Measurements from ENCODE around the gene TRIM2. TPM values are rescaled to one million over a fixed set of nuclear protein-coding genes. Genes with fewer than 3 reads are reported as not detected.
"Not testable (repeated sequence)": the region's sequence is repeated elsewhere in the genome, so short reads cannot be mapped to it uniquely, and the experiment has no call there.

The TRIM2 gene
- total and polyA plus RNA-seq, 10 of the 15 experiments (the other 5 are each of a cell fraction or from before 2014, with no cell fraction given) = 0.06 to 0.19 (median 0.15) TPM; not detected in 3

- H3K4me1 ChIP-seq (ENCODE audit: control insufficient read depth, insufficient read depth, low read length); H2AFZ ChIP-seq (ENCODE audit: control insufficient read depth, low read depth, low read length); ATAC-seq; intact Hi-C loops (cut with micrococcal nuclease; ENCODE audit: unreplicated experiment); BruUV-seq (replicated peaks); H3K9me3 ChIP-seq (replicated peaks; ENCODE audit: control insufficient read depth, insufficient read depth, low read length); H3K36me3 ChIP-seq (ENCODE audit: control insufficient read depth in 2 of 2, insufficient read depth in 2 of 2, low read length in 1 of 2); H3K4me2 ChIP-seq (ENCODE audit: control insufficient read depth, insufficient read depth); H3K4me3 ChIP-seq; H3K9ac ChIP-seq (ENCODE audit: control insufficient read depth, insufficient read depth, low read length); FAIRE-seq; H3K79me2 ChIP-seq (ENCODE audit: control insufficient read depth, insufficient read depth, low read length); in situ Hi-C loops (cut with MboI); H3K27me3 ChIP-seq (replicated peaks in 1 of 2; ENCODE audit: control insufficient read depth in 2 of 2, insufficient read depth in 2 of 2, low read length in 1 of 2); H4K20me1 ChIP-seq (ENCODE audit: control insufficient read depth, insufficient read depth); RAD21 ChIA-PET (ENCODE audit: unreplicated experiment); H3K27ac ChIP-seq (ENCODE audit: control insufficient read depth, insufficient read depth); DNase-seq (ENCODE audit: low read depth, low spot score): not testable (repeated sequence)
- 57% methylated on average over 5 of the region's 5 CpGs for WGBS (ENCODE audit: insufficient coverage, insufficient replicate concordance, low lambda C conversion rate, missing lambda C conversion rate)
- POLR2A ChIA-PET = interaction anchor here (0.6 kb wide), 1 partner anchor 44 kb away, joined by 5 read pairs; no protein-coding TSS in a partner anchor
- CTCF ChIA-PET = interaction anchor here (0.5 to 1.4 kb wide), 2 partner anchors 12 to 135 kb away, joined by 3 read pairs; no protein-coding TSS in a partner anchor
- SMC1A ChIA-PET (ENCODE audit: uncharacterized antibody, unreplicated experiment) = interaction anchor here (0.6 to 1.1 kb wide), 2 partner anchors 12 to 545 kb away, joined by 3 read pairs; no protein-coding TSS in a partner anchor
These were observed 497 bp upstream of the TRIM2 start for GRCh38 chr4:153203746-153204145.

GRCh38 chr4:153204728-153205648 lies 745 bp downstream of the TRIM2 start:
- RAD21 ChIA-PET (ENCODE audit: unreplicated experiment) = interaction anchor here (1.2 kb wide), 1 partner anchor 444 kb away, joined by 3 read pairs; no protein-coding TSS in a partner anchor
- no peak overlapping the region for H2AFZ ChIP-seq (ENCODE audit: control insufficient read depth, low read depth, low read length)
- intact Hi-C loops (cut with micrococcal nuclease; ENCODE audit: unreplicated experiment) (no loop called here), in situ Hi-C loops (cut with MboI) (no loop called here)
- WGBS (ENCODE audit: insufficient coverage, insufficient replicate concordance, low lambda C conversion rate, missing lambda C conversion rate) = 21% methylated on average over 22 of the region's 22 CpGs
- SMC1A ChIA-PET (ENCODE audit: uncharacterized antibody, unreplicated experiment) = interaction anchor here (1.0 to 2.5 kb wide), 2 partner anchors 62 to 112 kb away, joined by 4 to 5 read pairs; no protein-coding TSS in a partner anchor
- no peaks in the 10 kb centered on the region for H3K79me2 ChIP-seq (ENCODE audit: control insufficient read depth, insufficient read depth, low read length)
- H3K4me2 ChIP-seq (ENCODE audit: control insufficient read depth, insufficient read depth) = no peak overlapping the region
- no peak overlapping the region for H3K9ac ChIP-seq (ENCODE audit: control insufficient read depth, insufficient read depth, low read length)
- no peaks in the 10 kb centered on the region for H3K9me3 ChIP-seq (replicated peaks; ENCODE audit: control insufficient read depth, insufficient read depth, low read length)
- H3K27me3 ChIP-seq (replicated peaks in 1 of 2; ENCODE audit: control insufficient read depth in 2 of 2, insufficient read depth in 2 of 2, low read length in 1 of 2) = no peaks in the 10 kb centered on the region; a peak in 1 of 4 replicates
- no TSS peak for BruUV-seq (replicated peaks)
- no peaks in the 10 kb centered on the region for H3K36me3 ChIP-seq (ENCODE audit: control insufficient read depth in 2 of 2, insufficient read depth in 2 of 2, low read length in 1 of 2)
- peak; percentile 90 for ATAC-seq
- 0 out of 2 replicates have a peak, but pooled peaks cover 2% of the 10 kb centered on the region for H3K4me1 ChIP-seq (ENCODE audit: control insufficient read depth, insufficient read depth, low read length)
- FAIRE-seq = peak; percentile 54
- DNase-seq (ENCODE audit: low read depth, low spot score) = peak; percentile 24
- H3K27ac ChIP-seq (ENCODE audit: control insufficient read depth, insufficient read depth) = no peak overlapping the region
- no peak overlapping the region for H3K4me3 ChIP-seq
- CTCF ChIA-PET = interaction anchor here (1.4 kb wide), 1 partner anchor 11 kb away, joined by 3 read pairs; no protein-coding TSS in a partner anchor
- H4K20me1 ChIP-seq (ENCODE audit: control insufficient read depth, insufficient read depth) = no peaks in the 10 kb centered on the region
- POLR2A ChIA-PET = no interaction called here
- TF ChIP-seq ELK1 (IDR thresholded peaks at IDR 0.05; ENCODE audit: low read depth, low read length) = no peak
- TF ChIP-seq EP300 (IDR thresholded peaks at IDR 0.05; ENCODE audit: borderline replicate concordance in 1 of 2, control insufficient read depth in 1 of 2, low read depth in 2 of 2, low read length in 2 of 2) = peak in 1 of 2 experiments; percentile 31; a peak in 1 of 4 replicates
- no peak for TF ChIP-seq BCLAF1 (IDR thresholded peaks at IDR 0.05)
- TF ChIP-seq HCFC1 (IDR thresholded peaks at IDR 0.05; ENCODE audit: low read length) = no peak
- TF ChIP-seq MTA2 (IDR thresholded peaks at IDR 0.05; ENCODE audit: low read depth) = 0 out of 2 replicates have a peak, but pooled peaks have one; percentile 45
- no peak for TF ChIP-seq NKRF (conservative IDR thresholded peaks at IDR 0.05)
